ELR (cell line): ENCODE data around the gene BNC2.
A peak's percentile ranks its signal among the peaks of the same experiment; 100 is the strongest.

Experiments
- DNase-seq: peaks from one replicate; pipeline ENCODE4 v3.0.0-alpha.2; 2015; ENCODE audit warnings: low read depth

Gene BNC2

GRCh38 chr9:16817514-16817913 lies 53.0 kb downstream of the BNC2 start:
- no peak for DNase-seq

DNA sequence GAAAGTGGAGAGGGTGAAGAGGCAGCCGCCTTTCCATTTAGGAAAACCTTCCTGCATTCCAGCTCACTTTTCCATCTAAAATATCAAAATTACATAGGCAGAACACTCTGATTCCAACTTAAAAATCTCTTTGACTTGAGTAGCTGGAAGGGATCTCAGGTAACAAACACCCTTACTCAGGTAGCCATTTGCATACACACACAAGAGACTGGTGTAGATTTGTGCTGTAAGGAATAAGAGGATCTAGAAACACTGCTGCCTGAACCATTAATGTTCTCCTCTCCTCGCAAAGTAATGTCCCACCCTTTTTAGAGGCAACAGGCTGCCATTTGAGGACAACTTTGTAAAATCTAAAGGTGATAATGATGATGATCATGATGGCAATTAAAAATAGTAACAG lies 53.5 kb downstream of the BNC2 start:
- DNase-seq, result no peak

GRCh38 chr9:16816011-16816410 lies 54.5 kb downstream of the BNC2 start:
- DNase-seq, result no peak

GRCh38 chr9:16815079-16815478 lies 55.4 kb downstream of the BNC2 start:
- DNase-seq, result no peak

DNA sequence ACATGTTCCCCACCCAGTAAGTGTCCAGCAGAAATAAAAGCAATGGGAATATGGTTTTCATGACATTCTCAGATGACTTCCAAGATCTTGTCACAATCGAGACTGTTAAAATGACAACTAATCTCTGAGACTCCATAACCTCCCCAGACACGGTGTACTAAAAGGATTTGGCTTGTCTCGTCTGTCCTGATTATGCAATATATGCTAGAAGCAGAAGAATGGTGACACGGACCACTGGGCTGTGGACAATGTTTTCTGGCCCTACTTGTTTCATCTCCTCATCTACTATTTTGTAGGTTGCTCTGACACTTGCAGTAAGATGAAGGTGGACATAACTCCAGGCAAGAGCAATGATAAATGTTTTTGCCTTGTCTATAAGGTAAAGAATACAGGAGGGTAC lies 56.6 kb downstream of the BNC2 start:
- DNase-seq, result no peak

- DNase-seq, result no peak
Measured at GRCh38 chr9:16811987-16812685, 58.3 kb downstream of the BNC2 start.

DNA sequence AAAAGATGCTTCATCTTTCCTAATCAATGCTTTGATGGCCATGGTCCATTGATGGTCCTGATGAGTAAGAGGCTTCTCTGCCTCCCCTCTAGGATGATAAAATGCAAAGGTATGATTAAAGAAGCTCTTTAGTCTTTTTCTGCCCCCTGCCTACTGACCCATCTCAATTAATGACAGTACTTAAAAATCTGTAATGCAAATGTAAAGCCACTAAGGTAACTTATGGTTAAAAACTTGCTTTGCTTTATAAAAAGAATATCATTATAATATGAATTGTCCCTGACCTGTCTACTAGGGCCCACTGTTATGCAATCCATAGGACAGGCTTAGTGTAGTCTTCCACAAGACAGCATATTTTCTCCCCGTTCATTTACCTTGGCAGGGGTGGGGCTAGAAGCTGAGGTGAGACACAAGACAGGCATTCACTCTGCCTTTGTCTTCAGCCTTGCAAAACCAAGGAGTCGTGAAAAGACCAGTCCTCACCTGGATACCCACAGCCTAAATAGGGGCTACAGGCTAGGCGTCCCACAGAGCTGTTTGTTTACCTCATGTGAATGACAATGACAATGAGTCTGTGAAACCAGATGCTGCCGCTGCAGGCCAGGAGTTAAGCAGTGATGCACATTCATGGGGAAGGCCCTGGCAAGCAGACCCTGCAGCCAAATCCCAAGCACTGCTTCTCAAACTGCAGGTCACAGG lies 60.4 kb downstream of the BNC2 start:
- DNase-seq, result no peak

DNA sequence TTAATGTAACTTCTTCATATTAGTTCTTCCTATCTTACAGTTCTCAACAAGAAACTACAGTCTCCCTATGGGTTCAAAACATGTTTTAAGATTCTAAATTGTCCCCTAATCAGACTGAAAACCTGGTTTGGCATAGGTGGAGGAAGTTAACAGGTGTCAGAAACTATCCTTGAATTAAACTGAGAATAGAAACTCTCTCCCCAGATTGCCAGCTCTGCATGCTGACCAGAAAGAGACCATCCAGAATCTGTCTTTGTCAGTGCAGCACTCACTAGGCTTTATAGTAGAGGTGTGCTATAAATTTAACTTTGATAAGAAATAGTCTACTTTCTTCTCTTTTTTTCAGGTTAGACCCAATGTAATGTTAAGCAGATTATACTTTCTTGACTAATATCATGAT lies 63.8 kb downstream of the BNC2 start:
- no peak for DNase-seq

DNA sequence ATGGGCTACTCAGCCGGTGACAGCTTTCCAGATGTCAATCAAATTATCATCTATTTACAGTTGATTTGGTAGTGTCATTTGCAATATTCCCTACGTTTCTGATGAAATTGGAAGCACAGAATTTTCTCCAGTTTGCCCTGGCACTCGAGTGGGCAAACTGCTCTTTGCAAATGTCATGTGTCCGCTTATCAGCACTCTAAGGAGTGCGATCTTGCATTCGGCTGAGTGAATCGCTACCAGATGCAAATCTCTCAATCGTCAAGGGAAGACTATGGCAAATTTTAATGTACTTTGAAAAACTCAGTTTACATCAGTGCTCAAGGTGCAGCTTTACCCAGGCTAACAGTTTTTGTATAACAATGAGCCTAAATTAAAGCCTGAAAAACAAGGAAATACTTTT lies 66.8 kb downstream of the BNC2 start:
- no peak for DNase-seq

DNA sequence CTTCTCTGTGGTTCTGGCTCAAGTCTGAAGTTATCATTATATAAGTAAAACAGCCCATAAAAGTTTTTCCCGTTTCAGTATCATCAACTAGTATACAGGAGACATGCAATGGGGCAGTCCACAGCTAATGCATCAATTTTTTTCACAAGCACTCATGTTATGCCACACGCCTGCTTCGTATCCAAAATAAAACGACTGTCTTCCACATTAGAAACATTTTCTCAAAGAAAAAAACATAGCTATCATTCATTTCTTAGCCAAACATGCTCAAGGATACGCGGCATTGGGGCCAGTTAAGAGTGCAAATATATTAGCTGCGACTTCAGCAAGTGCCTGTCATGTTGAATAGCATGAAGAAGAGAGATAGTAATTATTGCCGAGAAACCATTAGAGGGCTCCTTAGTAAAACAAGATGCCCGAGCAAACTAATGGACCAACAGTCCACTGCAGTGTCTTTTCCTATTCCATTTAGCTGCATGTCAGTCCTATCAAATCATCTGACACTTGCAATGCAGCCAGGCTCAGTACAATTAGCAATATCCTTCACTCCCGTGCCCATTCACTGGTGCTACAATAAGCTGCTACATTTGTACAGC lies 68.5 kb downstream of the BNC2 start:
- DNase-seq, result no peak

- no peak for DNase-seq
Measured at GRCh38 chr9:16796304-16796825, 74.1 kb downstream of the BNC2 start.

GRCh38 chr9:16794871-16795639 lies 75.4 kb downstream of the BNC2 start:
- DNase-seq, result peak; percentile 71

DNA sequence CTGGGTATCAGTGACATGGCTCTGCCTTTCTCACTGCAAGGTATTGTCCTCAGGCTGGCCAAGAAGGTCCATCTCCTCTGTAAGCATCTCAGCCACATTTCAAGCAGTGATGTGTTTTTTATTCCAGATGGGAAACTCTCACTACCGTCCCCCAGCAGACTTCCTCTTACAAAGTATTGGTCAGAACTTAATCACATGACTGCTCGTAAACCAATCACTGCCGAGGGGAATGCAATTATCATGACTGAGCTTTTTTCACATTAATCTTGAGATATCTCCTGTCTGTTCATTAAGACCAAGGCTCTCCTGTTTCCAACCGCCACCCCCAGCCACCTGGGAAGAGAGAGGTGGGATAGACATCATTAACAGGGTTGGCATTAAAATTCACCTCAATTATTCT lies 76.4 kb downstream of the BNC2 start:
- no peak for DNase-seq

DNA sequence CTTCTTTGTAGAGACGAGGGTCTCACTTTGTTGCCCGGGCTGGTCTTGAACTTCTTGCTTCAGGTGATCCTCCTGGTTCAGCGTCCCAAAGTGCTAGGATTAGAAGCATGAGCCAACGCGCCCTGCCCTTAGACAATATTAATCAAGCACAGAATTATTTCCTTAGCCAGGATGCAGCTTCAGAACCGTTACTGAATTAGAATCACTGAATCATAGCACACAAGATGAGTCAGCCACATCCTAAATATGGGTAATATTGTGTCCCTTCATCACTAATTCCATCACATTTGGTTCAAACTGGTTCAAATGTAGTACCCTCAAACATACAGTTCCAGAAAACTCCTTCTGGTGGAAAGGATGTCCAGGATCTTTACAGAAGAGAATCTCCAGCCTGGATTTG lies 82.7 kb downstream of the BNC2 start:
- peak; percentile 58 for DNase-seq

DNA sequence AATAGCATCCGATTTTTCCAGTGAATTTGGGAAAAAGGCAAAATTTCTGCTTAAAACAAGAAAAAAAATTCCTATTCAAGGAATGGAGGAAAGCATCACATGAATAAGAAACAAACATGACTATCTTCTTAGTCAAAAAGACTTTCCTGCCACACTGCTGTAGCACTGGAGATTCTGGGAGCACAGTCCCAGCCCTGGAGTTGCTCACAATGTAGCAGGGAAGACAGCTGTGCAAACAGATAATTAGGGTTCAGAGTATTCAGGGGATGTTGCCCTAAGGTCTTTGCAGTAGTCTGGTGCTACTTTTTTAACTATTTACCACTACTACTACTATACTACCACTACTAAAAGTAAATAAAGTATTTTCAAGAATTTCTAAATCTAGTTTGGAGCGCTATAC lies 86.5 kb downstream of the BNC2 start:
- DNase-seq, result no peak

- DNase-seq, result no peak
Measured at GRCh38 chr9:16782490-16782889, 88.0 kb downstream of the BNC2 start.

GRCh38 chr9:16775330-16775729 lies 95.1 kb downstream of the BNC2 start:
- DNase-seq, result no peak

- DNase-seq, result no peak
Measured at GRCh38 chr9:16773617-16774016, 96.9 kb downstream of the BNC2 start.

DNA sequence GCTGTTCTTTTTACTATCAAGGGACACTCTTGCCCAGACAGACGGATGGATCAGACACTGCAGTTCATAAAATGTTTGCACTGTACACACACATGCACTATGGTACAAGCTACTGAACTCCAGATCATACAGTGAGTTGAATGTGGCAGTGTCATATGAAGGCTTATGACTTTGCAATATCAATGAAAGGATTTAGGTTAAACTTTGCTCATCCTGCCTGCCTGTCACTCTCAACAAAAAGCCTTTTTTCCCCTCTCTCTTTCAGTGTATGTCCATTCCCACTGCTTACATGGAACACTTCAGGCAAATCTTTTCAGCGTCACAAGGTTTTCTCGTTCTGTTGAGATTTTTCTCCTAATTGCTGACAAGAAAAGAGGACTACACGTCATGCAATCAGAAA lies 97.4 kb downstream of the BNC2 start:
- DNase-seq, result no peak

DNA sequence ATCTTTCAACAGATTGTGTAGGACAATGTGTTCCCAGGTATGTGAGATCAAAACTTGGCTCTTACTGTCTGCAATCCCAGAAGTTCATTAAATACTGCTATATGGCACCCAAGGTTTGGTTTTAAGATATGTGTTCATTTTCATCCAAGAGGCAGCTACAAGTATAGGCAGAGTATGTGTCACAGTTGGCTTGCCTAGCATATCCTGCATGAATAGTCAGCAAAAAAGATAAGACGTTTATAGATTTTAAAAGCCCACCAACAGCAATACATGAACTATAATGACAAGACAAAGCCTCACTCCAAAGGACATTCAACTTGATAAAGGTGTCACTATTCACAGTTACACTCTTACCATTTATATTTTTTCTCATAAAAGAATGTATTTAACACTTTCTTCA lies 99.1 kb downstream of the BNC2 start:
- no peak for DNase-seq

DNA sequence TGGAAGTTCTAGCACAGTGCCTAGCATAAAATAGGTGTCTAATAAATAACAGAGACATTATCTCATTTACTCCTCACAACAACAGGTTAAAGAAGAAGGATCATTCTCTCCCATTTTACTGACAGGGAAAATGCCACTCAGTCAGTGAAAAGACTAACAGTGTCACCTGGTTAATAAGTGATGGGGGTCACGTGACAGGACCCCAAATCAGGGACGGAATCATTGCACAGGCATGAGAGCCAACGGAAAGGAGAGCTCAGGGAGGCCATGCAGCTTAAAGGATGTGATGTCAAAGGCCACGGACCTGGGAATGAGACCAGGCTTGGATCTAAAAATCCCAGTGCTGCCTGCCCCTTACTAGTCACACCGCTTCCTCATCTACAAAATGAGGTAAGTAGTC lies 101.2 kb downstream of the BNC2 start:
- no peak for DNase-seq

DNA sequence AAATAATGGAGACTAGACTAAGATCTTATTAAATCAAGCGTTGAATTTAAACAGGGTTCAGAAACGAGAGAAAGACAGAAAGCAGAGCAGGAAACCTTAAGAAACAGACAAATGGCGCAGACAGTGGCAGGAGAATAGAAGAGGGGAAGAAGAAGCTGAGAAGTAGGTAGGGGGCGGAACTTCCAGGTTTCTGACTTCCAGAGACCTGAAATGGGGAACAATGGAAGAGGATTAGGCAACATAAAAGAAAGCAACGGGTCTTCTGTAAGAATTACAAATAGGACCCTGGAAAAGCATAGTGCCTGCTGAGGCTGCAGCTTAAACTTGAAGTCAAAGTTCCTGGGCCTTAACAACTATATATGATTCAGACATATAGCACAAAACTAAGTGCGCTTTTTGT lies 101.7 kb downstream of the BNC2 start:
- DNase-seq, result no peak

DNA sequence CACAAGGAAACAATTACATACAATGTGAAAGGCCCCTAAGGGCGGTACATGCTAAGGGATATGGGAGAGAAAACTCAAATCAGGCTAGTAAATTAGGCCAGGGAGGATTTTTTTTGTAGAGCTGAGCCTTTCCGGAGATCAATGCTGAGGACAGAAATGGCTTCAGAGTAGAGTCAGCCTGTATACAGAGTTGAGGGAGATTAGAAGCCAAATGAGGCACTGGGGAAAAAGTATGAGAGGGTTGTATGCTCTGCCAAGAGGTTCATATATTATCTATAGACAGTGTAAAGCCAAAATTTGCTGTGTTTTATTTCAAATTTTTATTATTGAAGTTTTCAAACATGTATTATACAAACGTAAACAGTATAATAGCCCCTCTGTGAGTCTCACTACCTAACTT lies 103.1 kb downstream of the BNC2 start:
- DNase-seq, result no peak
